GM19397 (cell line): ENCODE data around the gene PDCD2L.
A peak's percentile ranks its signal among the peaks of the same experiment; 100 is the strongest.
"Not testable (repeated sequence)": the region's sequence is repeated elsewhere in the genome, so short reads cannot be mapped to it uniquely, and the experiment has no call there.

Source experiments
- ATAC-seq: cut with Tn5 transposase; IDR thresholded peaks from one replicate; pipeline ENCODE4 v1.9.1; 2021; ENCODE audit warnings: mild to moderate bottlenecking, moderate library complexity; ENCODE audit not compliant: unreplicated experiment

PDCD2L gene, protein sequence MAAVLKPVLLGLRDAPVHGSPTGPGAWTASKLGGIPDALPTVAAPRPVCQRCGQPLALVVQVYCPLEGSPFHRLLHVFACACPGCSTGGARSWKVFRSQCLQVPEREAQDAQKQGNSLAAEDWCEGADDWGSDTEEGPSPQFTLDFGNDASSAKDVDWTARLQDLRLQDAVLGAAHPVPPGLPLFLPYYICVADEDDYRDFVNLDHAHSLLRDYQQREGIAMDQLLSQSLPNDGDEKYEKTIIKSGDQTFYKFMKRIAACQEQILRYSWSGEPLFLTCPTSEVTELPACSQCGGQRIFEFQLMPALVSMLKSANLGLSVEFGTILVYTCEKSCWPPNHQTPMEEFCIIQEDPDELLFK

DNA sequence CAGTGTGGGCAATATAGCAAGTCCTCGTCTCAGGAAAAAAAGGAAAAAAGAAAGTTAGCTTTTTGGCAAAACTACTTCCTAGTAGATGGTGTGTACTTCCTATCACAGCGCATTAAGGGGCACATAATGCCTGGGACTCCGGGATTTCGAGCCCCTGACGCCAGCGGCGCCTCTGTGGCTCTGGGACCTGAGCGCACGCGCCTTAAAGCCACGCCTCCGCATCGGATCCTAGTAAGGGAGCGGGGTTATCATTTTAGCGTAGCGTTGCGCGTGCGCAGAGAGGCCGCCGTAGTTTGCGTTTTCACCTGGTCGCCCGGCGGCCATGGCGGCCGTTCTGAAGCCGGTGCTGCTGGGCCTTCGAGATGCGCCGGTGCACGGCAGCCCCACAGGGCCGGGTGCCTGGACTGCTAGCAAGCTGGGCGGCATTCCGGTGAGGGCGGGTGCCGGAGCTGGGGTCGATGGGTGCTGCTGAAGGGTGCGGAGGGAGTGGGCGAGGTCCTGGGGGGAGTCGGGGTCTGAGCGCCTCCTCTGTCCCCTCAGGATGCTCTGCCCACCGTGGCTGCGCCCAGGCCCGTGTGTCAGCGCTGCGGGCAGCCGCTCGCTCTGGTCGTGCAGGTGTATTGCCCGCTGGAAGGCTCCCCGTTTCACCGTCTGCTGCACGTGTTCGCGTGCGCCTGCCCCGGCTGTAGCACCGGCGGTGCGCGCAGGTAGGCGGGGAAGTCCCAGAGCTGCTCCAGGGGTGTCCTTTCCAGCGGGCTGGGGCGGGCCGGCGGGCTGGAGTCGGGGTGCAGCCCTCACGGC is at the start of gene PDCD2L:
Gene PDCD2L (plus strand): TSS at position 291 of the 801 bp plus-strand sequence. CDS start 32 bp downstream, at position 323.
- peak; percentile 78 for ATAC-seq

DNA sequence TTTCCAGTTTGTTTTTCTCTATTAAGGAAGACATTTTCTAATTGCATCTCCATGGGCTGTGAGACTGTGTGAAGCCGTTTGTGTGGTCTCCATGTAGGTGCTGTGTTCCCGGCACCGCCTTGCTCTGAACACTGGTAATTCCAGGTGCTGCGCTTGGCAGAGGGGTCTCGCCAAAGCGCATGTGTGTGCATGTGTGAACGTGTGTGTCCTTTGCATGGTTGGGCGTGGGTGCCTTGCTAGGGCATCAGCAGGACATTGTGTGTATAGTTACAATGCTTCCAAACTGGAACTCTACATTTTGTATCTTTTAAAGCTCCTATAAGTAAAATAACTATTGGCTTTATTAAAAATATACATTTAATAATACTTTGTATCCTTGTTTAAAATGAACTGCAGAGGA is 49.0 kb upstream of the PDCD2L start:
- no peak for ATAC-seq

- ATAC-seq, result no peak
Measured at GRCh38 chr19:34356875-34357274, 47.3 kb upstream of the PDCD2L start.

- no peak for ATAC-seq
Measured at GRCh38 chr19:34357431-34357830, 46.8 kb upstream of the PDCD2L start.

DNA sequence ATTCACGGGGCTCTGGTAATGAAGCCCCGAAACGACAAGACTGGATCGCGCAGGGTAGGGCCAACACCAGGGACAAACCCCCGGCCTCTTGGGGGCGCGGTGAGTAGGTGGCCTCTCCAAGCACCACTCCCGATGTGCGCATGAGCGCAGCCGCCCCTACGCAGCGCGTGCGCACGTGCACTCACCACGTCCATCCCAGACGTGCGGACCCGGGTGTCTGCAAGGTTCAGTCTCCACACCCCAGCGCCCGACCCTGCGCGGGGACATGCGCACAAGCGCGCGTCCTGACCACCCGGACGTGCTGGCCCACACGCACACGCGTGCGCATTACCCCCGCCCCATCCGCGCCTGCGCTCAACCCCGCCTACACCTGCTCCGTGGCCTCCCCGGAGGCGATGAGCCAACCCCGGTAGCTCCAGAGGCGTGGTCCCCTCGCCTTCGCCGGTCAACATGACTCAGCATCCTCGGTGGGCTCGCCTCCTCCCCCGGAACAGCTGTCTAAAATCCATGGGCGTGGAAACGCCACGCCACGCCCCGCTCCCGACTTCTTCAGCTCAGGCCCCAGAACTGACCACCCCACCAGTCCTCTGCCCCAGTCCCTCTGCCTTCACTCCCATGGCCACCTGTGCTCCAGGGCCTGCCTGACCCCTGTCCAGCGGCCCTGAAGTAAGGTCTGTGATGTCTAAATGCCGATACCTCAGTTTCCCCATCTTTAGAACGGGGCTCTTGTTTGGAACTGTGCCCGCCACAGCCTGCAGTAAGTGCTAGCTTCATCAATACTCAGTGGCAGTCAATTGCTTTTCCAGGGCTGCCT is 44.9 kb upstream of the PDCD2L start:
- peak; percentile 97 for ATAC-seq

GRCh38 chr19:34359954-34360315 is 44.3 kb upstream of the PDCD2L start:
- ATAC-seq, result no peak

GRCh38 chr19:34360354-34360909 is 43.8 kb upstream of the PDCD2L start:
- no peak for ATAC-seq

GRCh38 chr19:34362679-34363069 is 41.5 kb upstream of the PDCD2L start:
- ATAC-seq, result no peak

DNA sequence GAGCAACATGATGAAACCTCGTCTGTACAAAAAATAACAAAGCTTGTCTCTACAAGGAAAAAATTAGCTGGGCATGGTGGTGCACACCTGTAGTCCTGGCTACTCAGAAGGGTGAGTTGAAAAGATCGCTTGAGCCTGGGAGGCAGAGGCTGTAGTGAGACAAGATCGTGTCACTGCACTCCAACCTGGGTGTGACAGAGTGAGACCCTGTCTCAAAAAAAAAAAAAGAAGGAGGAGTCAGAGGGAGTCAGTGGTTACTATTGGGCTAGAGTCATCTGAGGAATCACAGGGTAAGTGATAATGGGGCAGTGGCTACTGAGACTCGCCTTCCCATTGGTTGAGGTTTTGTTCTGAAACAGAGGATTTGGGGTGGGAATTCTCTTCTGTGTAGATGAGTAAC is 41.1 kb upstream of the PDCD2L start:
- no peak for ATAC-seq

DNA sequence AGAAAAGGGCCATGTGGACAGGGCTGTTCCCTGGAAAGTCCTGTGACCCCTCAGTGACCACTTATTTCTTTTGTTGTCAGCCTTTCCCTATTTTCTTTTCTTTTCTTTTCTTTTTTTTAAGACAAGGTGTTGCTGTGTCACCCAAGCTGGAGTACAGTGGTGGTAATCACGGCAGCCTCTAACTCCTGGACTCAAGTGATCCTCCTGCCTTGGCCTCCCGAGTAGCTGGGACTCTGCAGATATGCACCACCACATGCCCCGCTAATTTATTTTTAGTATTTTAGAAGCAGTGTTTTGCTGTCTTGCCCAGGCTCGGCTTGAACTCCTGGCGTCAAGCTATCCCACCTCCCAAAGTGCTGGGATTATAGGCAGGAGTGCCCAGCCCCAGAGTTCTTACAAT is 40.3 kb upstream of the PDCD2L start:
- ATAC-seq, result no peak

DNA sequence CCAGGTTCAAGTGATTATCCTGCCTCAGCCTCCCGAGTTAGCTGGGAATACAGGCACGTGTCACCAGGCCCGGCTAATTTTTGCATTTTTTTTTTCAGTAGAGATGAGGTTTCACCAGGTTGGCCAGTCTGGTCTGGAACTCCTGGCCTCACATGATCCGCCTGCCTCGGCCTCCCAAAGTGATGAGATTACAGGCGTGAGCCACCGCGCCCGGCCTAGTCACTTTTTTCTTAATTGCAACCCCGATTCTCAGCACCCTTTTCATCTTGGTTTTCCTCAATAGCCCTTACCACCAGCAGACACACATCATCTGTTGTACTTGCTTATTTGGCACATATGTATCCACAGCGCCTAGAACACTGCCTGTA is 39.8 kb upstream of the PDCD2L start:
- no peak for ATAC-seq

DNA sequence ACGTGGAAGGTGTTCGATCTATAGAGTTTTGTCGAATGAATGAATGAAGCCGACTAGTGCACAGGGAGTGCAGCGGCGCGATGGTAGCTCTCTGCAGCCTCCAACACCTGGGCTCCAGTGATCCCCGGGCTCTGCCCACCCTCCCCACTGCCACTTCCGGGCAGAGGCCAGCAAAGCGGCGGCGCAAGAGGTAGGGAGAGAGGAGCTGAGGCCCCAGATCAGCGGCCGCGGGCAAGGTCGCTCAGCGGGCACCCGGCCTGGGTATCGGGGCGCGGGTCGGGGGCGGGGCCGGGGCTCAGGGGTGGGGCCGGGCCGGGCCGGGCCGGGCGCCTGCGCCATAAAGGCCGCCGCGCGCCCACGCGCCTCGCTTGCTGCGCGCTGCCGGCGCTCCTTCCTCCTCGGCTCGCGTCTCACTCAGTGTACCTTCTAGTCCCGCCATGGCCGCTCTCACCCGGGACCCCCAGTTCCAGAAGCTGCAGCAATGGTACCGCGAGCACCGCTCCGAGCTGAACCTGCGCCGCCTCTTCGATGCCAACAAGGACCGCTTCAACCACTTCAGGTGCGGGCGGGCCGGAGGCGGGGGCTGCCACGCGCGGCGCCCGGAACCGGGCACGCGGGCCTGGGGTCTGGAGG is 39.3 kb upstream of the PDCD2L start, which contains the start of gene GPI:
Gene GPI (plus strand): TSS at position 367 of the 633 bp plus-strand sequence. CDS start 71 bp downstream, at position 438.
- ATAC-seq, result peak; percentile 80

GRCh38 chr19:34365463-34366401 is 38.5 kb upstream of the PDCD2L start:
- no peak for ATAC-seq

DNA sequence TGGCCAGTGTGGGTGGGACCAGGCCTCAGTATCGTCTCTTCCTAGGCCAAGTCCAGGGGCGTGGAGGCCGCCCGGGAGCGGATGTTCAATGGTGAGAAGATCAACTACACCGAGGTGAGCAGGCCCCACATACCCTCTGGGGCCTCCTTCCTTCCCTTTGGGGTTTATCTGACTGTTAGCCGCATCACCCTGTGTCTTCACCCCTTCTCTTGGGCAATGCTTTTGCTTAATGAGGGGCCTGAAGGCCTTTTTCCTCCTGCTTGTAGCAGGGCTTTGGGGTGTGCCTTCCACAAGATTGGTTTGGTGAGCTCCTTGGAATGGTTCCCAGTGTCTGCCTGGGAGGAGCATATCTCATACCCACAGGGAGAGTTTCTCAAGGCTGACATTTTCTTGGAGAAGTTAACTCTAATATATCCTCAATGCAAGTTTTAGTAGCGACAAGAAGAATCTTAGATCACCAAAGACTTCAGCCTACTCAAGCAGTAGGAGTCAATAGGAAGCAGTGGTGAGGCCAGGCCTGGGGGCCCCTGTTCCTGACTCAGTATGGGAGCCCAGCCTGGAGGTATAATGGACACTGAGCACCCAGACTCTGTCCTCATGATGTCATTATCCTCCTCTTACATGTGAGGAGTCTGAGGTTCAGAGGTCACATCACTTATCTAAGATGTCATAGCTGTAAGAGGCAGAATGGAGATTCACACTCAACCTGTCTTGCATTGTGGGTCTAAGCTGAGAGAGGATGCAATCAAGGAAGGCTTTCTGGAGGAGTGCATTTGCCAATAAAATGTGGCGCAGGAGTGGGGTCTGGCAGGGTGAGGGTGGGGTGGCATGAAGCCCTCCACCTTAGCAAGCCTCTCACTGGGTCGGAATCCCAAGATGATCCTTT is 37.2 kb upstream of the PDCD2L start:
- ATAC-seq, result no peak

DNA sequence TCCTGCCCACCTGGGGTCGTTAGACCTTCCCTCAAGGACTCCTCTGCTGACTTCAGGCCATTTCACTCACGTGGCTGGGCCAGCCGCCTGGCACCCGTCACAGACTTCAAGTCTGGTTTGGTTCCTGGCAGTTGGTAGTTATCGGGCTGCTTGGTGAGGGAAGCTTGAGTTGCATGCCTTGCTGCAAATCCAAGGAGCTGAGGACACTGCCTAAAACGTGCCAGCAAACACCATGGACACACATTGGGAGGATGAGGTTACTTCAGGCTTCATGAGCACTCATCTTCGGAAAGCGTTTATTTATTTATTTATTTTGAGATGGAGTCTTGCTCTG is 36.6 kb upstream of the PDCD2L start:
- no peak for ATAC-seq

DNA sequence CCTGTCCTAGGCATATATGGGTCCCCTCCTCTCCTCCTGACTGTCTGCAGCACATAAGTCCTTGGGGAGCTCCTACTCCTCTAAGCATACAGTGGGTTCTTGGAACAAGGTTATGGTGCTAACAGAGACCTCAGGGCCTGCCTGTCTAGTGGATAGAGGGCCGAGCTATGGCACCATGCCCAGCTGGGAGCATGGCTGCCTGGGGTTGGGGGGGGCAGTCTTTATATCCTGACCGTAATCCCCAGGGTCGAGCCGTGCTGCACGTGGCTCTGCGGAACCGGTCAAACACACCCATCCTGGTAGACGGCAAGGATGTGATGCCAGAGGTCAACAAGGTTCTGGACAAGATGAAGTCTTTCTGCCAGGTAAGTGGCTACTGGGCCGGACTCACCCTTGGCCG is 35.9 kb upstream of the PDCD2L start:
- no peak for ATAC-seq

DNA sequence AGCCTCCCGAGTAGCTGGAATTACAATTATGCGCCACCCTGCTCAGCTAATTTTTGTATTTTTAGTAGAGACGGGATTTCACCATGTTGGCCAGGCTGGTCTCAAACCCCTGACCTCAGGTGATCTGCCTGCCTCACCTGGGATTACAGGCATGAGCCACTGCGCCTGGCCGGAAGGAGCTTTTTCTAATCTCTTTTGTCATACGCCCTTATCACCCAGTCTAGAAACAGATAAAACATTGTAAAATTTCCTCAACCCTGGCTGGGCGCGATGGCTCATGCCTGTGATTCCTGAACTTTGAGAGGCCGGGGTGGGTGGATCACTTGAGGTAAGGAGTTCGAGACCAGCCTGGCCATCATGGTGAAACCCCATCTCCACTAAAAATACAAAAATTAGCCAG is 35.0 kb upstream of the PDCD2L start:
- not testable (repeated sequence) for ATAC-seq

- no peak for ATAC-seq
Measured at GRCh38 chr19:34370117-34370516, 34.1 kb upstream of the PDCD2L start.

- ATAC-seq, result no peak
Measured at GRCh38 chr19:34370983-34371382, 33.2 kb upstream of the PDCD2L start.
